DOHH2 (cell line): Measurements from ENCODE around the gene GJD2.

Experiments used
- H3F3A ChIP-seq: fragments of 200-600 bp; sonication (generic), shearing (Covaris generic); 2 replicates; pipeline ENCODE4 v1.6.0; 2016; ENCODE audit warnings: antibody characterized with exemption, mild to moderate bottlenecking; ENCODE audit not compliant: control insufficient read depth, insufficient read depth
- H3K27ac ChIP-seq: fragments of 200-600 bp; sonication (generic); 2 replicates; pipeline ENCODE4 v1.5.1; 2014; ENCODE audit warnings: low read depth, mild to moderate bottlenecking, low read length, moderate library complexity
- H3K27me3 ChIP-seq: fragments of 200-600 bp; sonication (generic); 2 replicates; pipeline ENCODE4 v1.6.1; 2014; ENCODE audit warnings: mild to moderate bottlenecking, low read length, mixed read lengths; ENCODE audit not compliant: control insufficient read depth
- H3K36me3 ChIP-seq: fragments of 200-600 bp; sonication (generic); 2 replicates; pipeline ENCODE4 v1.6.1; 2014; ENCODE audit warnings: mild to moderate bottlenecking, low read length, moderate library complexity, mixed read lengths; ENCODE audit not compliant: control insufficient read depth
- H3K4me1 ChIP-seq: fragments of 200-600 bp; sonication (generic); 2 replicates; pipeline ENCODE4 v1.6.1; 2014; ENCODE audit warnings: mild to moderate bottlenecking, low read length, mixed read lengths; ENCODE audit not compliant: control insufficient read depth
- H3K4me2 ChIP-seq: fragments of 200-600 bp; sonication (generic); 2 replicates; pipeline ENCODE4 v1.6.0; 2014; ENCODE audit warnings: mild to moderate bottlenecking, low read length, moderate library complexity
- H3K4me3 ChIP-seq: fragments of 200-600 bp; sonication (generic); 2 replicates; pipeline ENCODE4 v1.5.1; 2014; ENCODE audit warnings: mild to moderate bottlenecking, low read length, mixed read lengths
- H3K79me2 ChIP-seq: fragments of 200-600 bp; sonication (generic); 2 replicates; pipeline ENCODE4 v1.6.1; 2014; ENCODE audit warnings: mild to moderate bottlenecking, low read length, mixed read lengths; ENCODE audit not compliant: control insufficient read depth
- H3K9me2 ChIP-seq: fragments of 200-600 bp; sonication (generic); replicated peaks from 2 replicates; pipeline ENCODE4 v1.6.1; 2014; ENCODE audit warnings: mild to moderate bottlenecking, low read length, mixed read lengths; ENCODE audit not compliant: control insufficient read depth
- H3K9me3 ChIP-seq: fragments of 200-600 bp; sonication (generic); 2 replicates; pipeline ENCODE4 v1.6.1; 2014; ENCODE audit warnings: antibody characterized with exemption, low read length, mixed read lengths; ENCODE audit not compliant: control insufficient read depth, insufficient read depth
- H4K20me1 ChIP-seq: fragments of 200-600 bp; sonication (generic); 2 replicates; pipeline ENCODE4 v1.6.0; 2014; ENCODE audit warnings: low read depth, mild to moderate bottlenecking, antibody characterized with exemption, low read length, moderate library complexity; ENCODE audit not compliant: control insufficient read depth, insufficient read depth
- CTCF ChIP-seq: fragments of 200-600 bp; sonication (generic); IDR thresholded peaks from one replicate; pipeline ENCODE4 v1.5.1; 2014; ENCODE audit warnings: antibody characterized with exemption, mild to moderate bottlenecking, low read depth, low read length; ENCODE audit not compliant: poor library complexity, severe bottlenecking
- EZH2phosphoT487 ChIP-seq: fragments of 200-600 bp; sonication (generic); IDR thresholded peaks from 2 replicates; pipeline ENCODE4 v1.6.1; 2017; ENCODE audit warnings: borderline replicate concordance, mild to moderate bottlenecking, antibody characterized with exemption, low read length, moderate library complexity, mixed read lengths

GJD2 gene

DNA sequence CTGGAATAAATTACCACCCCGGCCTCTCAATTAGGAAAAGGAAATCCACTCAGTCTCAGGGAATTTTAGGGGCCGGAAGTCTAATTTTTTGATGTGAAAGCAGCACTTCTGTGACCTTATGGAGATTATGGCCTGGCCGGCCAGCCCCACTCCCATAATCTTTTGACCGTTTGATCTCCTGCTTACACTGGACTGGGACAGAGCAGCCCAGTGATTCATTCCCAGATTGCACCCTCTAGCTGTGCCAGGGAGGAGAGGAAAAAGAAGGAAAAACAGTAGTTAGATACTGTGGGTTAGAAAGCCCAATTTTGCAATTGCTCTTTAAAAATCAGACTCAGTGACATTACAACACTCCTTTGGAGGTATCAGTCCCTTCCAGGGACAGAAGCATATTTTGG, 32.4 kb downstream of the GJD2 start:
- H3F3A ChIP-seq: no peaks in the 10 kb centered on the region
- no peak overlapping the region for H3K27ac ChIP-seq
- TF ChIP-seq EZH2phosphoT487: no peak
- peaks cover 4% of the 10 kb centered on the region for H3K27me3 ChIP-seq
- no peaks in the 10 kb centered on the region for H4K20me1 ChIP-seq
- no peaks in the 10 kb centered on the region for H3K9me2 ChIP-seq
- H3K4me3 ChIP-seq: no peak overlapping the region
- H3K79me2 ChIP-seq: no peaks in the 10 kb centered on the region
- H3K9me3 ChIP-seq: no peaks in the 10 kb centered on the region
- no peaks in the 10 kb centered on the region for H3K36me3 ChIP-seq
- no peaks in the 10 kb centered on the region for H3K4me1 ChIP-seq
- no peak overlapping the region for H3K4me2 ChIP-seq

GRCh38 chr15:34721802-34722438, 32.9 kb downstream of the GJD2 start:
- H3K4me1 ChIP-seq: no peaks in the 10 kb centered on the region
- no peaks in the 10 kb centered on the region for H3K79me2 ChIP-seq
- TF ChIP-seq CTCF (no peak), EZH2phosphoT487 (no peak)
- no peaks in the 10 kb centered on the region for H3K36me3 ChIP-seq
- H3K27me3 ChIP-seq: peaks cover 6% of the 10 kb centered on the region
- no peaks in the 10 kb centered on the region for H3F3A ChIP-seq
- H3K4me2 ChIP-seq: no peak overlapping the region
- H3K9me3 ChIP-seq: no peaks in the 10 kb centered on the region
- H3K27ac ChIP-seq: no peak overlapping the region
- no peaks in the 10 kb centered on the region for H3K9me2 ChIP-seq
- no peaks in the 10 kb centered on the region for H4K20me1 ChIP-seq
- H3K4me3 ChIP-seq: no peak overlapping the region

- H4K20me1 ChIP-seq: no peaks in the 10 kb centered on the region
- no peak overlapping the region for H3K27ac ChIP-seq
- no peaks in the 10 kb centered on the region for H3K4me1 ChIP-seq
- no peaks in the 10 kb centered on the region for H3F3A ChIP-seq
- H3K36me3 ChIP-seq: no peaks in the 10 kb centered on the region
- H3K4me3 ChIP-seq: no peak overlapping the region
- no peaks in the 10 kb centered on the region for H3K79me2 ChIP-seq
- peaks cover 6% of the 10 kb centered on the region for H3K27me3 ChIP-seq
- H3K9me2 ChIP-seq: no peaks in the 10 kb centered on the region
- no peak for TF ChIP-seq CTCF
- no peak for TF ChIP-seq EZH2phosphoT487
- H3K9me3 ChIP-seq: no peaks in the 10 kb centered on the region
- H3K4me2 ChIP-seq: no peak overlapping the region
Measured at GRCh38 chr15:34721157-34721801, 33.5 kb downstream of the GJD2 start.

DNA sequence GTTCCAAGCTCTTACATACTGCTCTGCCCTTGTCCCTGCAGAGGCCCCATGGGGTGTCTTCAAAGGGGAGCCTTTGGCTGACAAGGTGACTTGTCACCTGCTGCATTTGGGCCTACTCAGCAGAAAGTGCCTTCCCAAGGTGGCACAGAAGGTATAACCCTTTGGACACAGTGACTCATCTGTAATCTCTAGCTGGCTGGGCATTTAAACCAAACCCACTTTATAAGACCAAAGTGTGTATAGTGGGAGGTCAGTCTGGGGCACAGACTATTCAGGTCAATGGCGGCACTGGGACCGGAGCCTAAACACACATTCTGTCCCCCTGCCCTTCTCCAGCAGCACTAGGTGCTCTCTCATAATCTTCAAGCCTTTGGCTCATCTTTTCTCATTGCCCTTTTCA, 35.1 kb downstream of the GJD2 start:
- Histone ChIP-seq H3K27me3 (peaks cover 6% of the 10 kb centered on the region), H3K4me2 (no peak overlapping the region), H4K20me1 (no peaks in the 10 kb centered on the region), H3K36me3 (no peaks in the 10 kb centered on the region), H3K4me3 (no peak overlapping the region), H3K27ac (no peak overlapping the region), H3K4me1 (no peaks in the 10 kb centered on the region), H3K9me2 (no peaks in the 10 kb centered on the region), H3K9me3 (no peaks in the 10 kb centered on the region), H3K79me2 (no peaks in the 10 kb centered on the region), H3F3A (no peaks in the 10 kb centered on the region)
- TF ChIP-seq CTCF: no peak
- TF ChIP-seq EZH2phosphoT487: no peak
